HEK293 (cell line): ENCODE data around the gene ISM2.

Experiments
- CTCF ChIA-PET: fragments of 350-600 bp; formaldehyde crosslinking; extraction: SDS; loops from one replicate; lab custom pipeline; 2021; ENCODE audit warnings: antibody characterized with exemption; lab: Yijun Ruan, JAX
- POLR2A ChIA-PET: fragments of 300-600 bp; formaldehyde crosslinking; extraction: SDS; loops from one replicate; lab custom pipeline; 2020; ENCODE audit warnings: antibody characterized with exemption, inconsistent platforms; lab: Yijun Ruan, JAX
- H3K27ac ChIP-seq: fragments of 200-500 bp; sonication (Bioruptor generic); 2 replicates; pipeline ENCODE4 v1.5.1; 2014; ENCODE audit warnings: low read depth, low read length, control low read depth, inconsistent platforms; ENCODE audit errors: extremely low read depth
- H3K36me3 ChIP-seq, 2 experiments: fragments of 200-500 bp in 1 of 2; sonication (Bioruptor generic) in 1 of 2; 1 replicate in 1 of 2; 2 replicates in 1 of 2; pipeline ENCODE4 v1.5.1; 2014 to 2017; ENCODE audit warnings: inconsistent platforms in 2 of 2, low read length in 2 of 2; ENCODE audit not compliant: control insufficient read depth in 2 of 2, insufficient read depth in 1 of 2
- H3K4me1 ChIP-seq: fragments of 200-500 bp; sonication (Bioruptor generic); 2 replicates; pipeline ENCODE4 v1.5.1; 2014; ENCODE audit warnings: mild to moderate bottlenecking, low read length, inconsistent platforms; ENCODE audit not compliant: control insufficient read depth, insufficient read depth
- H3K4me3 ChIP-seq: 2 replicates; pipeline ENCODE4 v1.5.1; 2011; ENCODE audit warnings: low read depth, mild to moderate bottlenecking, control low read depth, low read length, moderate library complexity
- H3K9me3 ChIP-seq: fragments of 200-500 bp; sonication (Bioruptor generic); 2 replicates; pipeline ENCODE4 v1.5.1; 2014; ENCODE audit warnings: low read depth, low read length, inconsistent platforms; ENCODE audit not compliant: control insufficient read depth, insufficient read depth
- KLF17 ChIP-seq: fragments of 450-650 bp; formaldehyde crosslinking; IDR thresholded peaks from 2 replicates; pipeline ENCODE4 v1.5.1; 2016; ENCODE audit warnings: missing biosample characterization, missing genetic modification characterization
- KLF8 ChIP-seq: fragments of 450-650 bp; formaldehyde crosslinking; IDR thresholded peaks from 2 replicates; pipeline ENCODE4 v1.5.1; 2016; ENCODE audit warnings: missing biosample characterization, missing genetic modification characterization
- PATZ1 ChIP-seq: fragments of 450-650 bp; formaldehyde crosslinking; IDR thresholded peaks from 2 replicates; pipeline ENCODE4 v1.5.1; 2016; ENCODE audit warnings: missing biosample characterization, missing genetic modification characterization
- PRDM2 ChIP-seq: fragments of 450-650 bp; formaldehyde crosslinking; IDR thresholded peaks from 2 replicates; pipeline ENCODE4 v1.5.1; 2016; ENCODE audit warnings: missing biosample characterization, missing genetic modification characterization, borderline replicate concordance
- SALL2 ChIP-seq: fragments of 450-650 bp; formaldehyde crosslinking; IDR thresholded peaks from 2 replicates; pipeline ENCODE4 v1.5.0; 2017; ENCODE audit warnings: missing biosample characterization, mild to moderate bottlenecking, missing genetic modification characterization, borderline replicate concordance
- SCRT2 ChIP-seq: fragments of 450-650 bp; formaldehyde crosslinking; IDR thresholded peaks from 2 replicates; pipeline ENCODE4 v1.5.1; 2016; ENCODE audit warnings: missing biosample characterization, missing genetic modification characterization
- SP7 ChIP-seq: fragments of 450-650 bp; formaldehyde crosslinking; IDR thresholded peaks from 2 replicates; pipeline ENCODE4 v1.5.1; 2016; ENCODE audit warnings: missing biosample characterization, missing genetic modification characterization
- ZBTB1 ChIP-seq: fragments of 450-650 bp; formaldehyde crosslinking; IDR thresholded peaks from 2 replicates; pipeline ENCODE4 v1.5.1; 2016; ENCODE audit warnings: missing biosample characterization, missing genetic modification characterization
- ZNF114 ChIP-seq: fragments of 450-650 bp; formaldehyde crosslinking; IDR thresholded peaks from 2 replicates; pipeline ENCODE4 v1.5.0; 2017; ENCODE audit warnings: missing biosample characterization, missing genetic modification characterization
- ZNF18 ChIP-seq: fragments of 450-650 bp; formaldehyde crosslinking; IDR thresholded peaks from 2 replicates; pipeline ENCODE4 v1.5.1; 2016; ENCODE audit warnings: missing biosample characterization, missing genetic modification characterization
- ZNF23 ChIP-seq: fragments of 450-650 bp; formaldehyde crosslinking; IDR thresholded peaks from 2 replicates; pipeline ENCODE4 v1.5.1; 2016; ENCODE audit warnings: missing biosample characterization, missing genetic modification characterization, borderline replicate concordance
- ZNF292 ChIP-seq: fragments of 450-650 bp; formaldehyde crosslinking; IDR thresholded peaks from 2 replicates; pipeline ENCODE4 v1.5.1; 2016; ENCODE audit warnings: low read depth, missing biosample characterization, missing genetic modification characterization, borderline replicate concordance
- ZNF416 ChIP-seq: fragments of 450-650 bp; formaldehyde crosslinking; IDR thresholded peaks from 2 replicates; pipeline ENCODE4 v1.5.1; 2016; ENCODE audit warnings: missing biosample characterization, missing genetic modification characterization
- ZNF549 ChIP-seq: fragments of 450-650 bp; IDR thresholded peaks from 2 replicates; pipeline ENCODE4 v1.5.1; 2018; ENCODE audit warnings: missing biosample characterization, missing genetic modification characterization, mild to moderate bottlenecking, inconsistent platforms, moderate library complexity
- ZNF624 ChIP-seq: fragments of 450-650 bp; formaldehyde crosslinking; IDR thresholded peaks from 2 replicates; pipeline ENCODE4 v1.5.1; 2017; ENCODE audit warnings: missing biosample characterization, missing genetic modification characterization
- ZNF777 ChIP-seq: fragments of 450-650 bp; formaldehyde crosslinking; IDR thresholded peaks from 2 replicates; pipeline ENCODE4 v1.5.1; 2017; ENCODE audit warnings: missing biosample characterization, missing genetic modification characterization, borderline replicate concordance
- ZNF791 ChIP-seq: fragments of 450-650 bp; formaldehyde crosslinking; IDR thresholded peaks from 2 replicates; pipeline ENCODE4 v1.5.1; 2016; ENCODE audit warnings: missing biosample characterization, missing genetic modification characterization
- ZSCAN30 ChIP-seq: fragments of 450-650 bp; IDR thresholded peaks from 2 replicates; pipeline ENCODE4 v1.5.1; 2018; ENCODE audit warnings: missing biosample characterization, mild to moderate bottlenecking, missing genetic modification characterization, moderate library complexity
- TF ChIP-seq, protein P1 (sequence below): fragments of 450-650 bp; formaldehyde crosslinking; optimal IDR thresholded peaks from 2 replicates; pipeline ENCODE3; 2016; ENCODE audit warnings: missing biosample characterization, mild to moderate bottlenecking, missing genetic modification characterization
- TF ChIP-seq, protein P2 (sequence below): fragments of 450-650 bp; formaldehyde crosslinking; IDR thresholded peaks from 2 replicates; pipeline ENCODE4 v1.5.1; 2016; ENCODE audit warnings: missing biosample characterization, missing genetic modification characterization

The ISM2 gene

DNA sequence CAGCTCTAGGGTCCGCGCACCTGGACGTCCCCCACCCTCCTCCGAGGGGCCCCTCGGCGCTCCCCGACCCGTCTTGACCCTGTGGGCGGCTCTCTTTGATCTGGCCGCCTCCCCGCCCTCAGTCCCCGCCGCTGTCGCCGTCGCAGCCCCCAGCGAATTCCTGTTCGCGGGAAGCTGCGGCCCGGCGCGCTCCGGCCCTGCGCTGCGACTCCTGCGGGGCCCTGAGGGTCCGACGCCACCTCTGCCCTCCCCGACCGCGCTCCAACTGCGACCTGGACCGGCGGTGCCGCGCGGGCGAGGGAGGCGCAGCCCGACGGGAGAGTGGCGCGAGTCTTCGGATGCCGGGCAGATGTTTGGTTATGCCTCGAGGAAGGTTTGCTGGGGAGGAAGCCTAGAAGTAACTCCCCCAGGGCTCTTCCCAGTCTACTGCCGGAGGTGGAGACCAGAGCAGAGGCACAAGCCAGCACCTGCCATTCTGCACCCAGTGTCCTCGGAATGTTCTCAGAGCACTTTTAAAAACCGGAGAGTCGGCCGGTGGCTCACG, 440 bp upstream of the ISM2 start (continued):
- TF ChIP-seq, protein P1, sequence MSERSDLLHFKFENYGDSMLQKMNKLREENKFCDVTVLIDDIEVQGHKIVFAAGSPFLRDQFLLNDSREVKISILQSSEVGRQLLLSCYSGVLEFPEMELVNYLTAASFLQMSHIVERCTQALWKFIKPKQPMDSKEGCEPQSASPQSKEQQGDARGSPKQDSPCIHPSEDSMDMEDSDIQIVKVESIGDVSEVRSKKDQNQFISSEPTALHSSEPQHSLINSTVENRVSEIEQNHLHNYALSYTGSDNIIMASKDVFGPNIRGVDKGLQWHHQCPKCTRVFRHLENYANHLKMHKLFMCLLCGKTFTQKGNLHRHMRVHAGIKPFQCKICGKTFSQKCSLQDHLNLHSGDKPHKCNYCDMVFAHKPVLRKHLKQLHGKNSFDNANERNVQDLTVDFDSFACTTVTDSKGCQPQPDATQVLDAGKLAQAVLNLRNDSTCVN (tag by site-specific recombination): peak; percentile 53
- no peak for TF ChIP-seq ZNF416 (tag by site-specific recombination)
- TF ChIP-seq PATZ1: 0 out of 2 replicates have a peak, but pooled peaks have one; percentile 11
- TF ChIP-seq, protein P2, sequence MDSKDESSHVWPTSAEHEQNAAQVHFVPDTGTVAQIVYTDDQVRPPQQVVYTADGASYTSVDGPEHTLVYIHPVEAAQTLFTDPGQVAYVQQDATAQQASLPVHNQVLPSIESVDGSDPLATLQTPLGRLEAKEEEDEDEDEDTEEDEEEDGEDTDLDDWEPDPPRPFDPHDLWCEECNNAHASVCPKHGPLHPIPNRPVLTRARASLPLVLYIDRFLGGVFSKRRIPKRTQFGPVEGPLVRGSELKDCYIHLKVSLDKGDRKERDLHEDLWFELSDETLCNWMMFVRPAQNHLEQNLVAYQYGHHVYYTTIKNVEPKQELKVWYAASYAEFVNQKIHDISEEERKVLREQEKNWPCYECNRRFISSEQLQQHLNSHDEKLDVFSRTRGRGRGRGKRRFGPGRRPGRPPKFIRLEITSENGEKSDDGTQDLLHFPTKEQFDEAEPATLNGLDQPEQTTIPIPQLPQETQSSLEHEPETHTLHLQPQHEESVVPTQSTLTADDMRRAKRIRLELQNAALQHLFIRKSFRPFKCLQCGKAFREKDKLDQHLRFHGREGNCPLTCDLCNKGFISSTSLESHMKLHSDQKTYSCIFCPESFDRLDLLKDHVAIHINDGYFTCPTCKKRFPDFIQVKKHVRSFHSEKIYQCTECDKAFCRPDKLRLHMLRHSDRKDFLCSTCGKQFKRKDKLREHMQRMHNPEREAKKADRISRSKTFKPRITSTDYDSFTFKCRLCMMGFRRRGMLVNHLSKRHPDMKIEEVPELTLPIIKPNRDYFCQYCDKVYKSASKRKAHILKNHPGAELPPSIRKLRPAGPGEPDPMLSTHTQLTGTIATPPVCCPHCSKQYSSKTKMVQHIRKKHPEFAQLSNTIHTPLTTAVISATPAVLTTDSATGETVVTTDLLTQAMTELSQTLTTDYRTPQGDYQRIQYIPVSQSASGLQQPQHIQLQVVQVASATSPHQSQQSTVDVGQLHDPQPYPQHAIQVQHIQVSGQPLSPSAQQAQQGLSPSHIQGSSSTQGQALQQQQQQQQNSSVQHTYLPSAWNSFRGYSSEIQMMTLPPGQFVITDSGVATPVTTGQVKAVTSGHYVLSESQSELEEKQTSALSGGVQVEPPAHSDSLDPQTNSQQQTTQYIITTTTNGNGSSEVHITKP: no peak

DNA sequence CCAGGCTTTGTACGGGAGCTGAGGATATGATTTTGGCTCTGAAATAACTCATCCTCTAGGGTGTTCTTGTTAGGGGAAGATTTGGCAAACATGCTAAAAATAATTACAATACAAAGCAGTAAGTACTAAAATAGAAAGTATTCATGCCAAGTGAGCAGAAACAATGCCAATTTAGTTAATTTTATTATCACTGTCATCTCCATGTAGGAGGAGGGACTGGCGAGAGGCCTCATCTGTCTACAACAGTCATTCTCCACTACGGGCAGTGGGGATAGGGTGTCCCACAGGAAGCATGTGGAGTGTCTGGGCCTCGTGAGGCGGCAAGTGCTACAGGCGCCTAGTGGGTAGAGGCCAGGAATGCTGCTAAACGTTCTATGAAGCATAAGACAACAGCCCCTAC, 3.3 kb downstream of the ISM2 start:
- H3K36me3 ChIP-seq: no peaks in the 10 kb centered on the region
- ChIA-PET POLR2A (no interaction called here), CTCF (no interaction called here)
- H3K4me1 ChIP-seq: no peaks in the 10 kb centered on the region
- H3K27ac ChIP-seq: no peak overlapping the region
- H3K4me3 ChIP-seq: no peak overlapping the region
- H3K9me3 ChIP-seq: no peaks in the 10 kb centered on the region
- TF ChIP-seq ZNF18 (tag by site-specific recombination): no peak
- TF ChIP-seq KLF17: no peak
- no peak for TF ChIP-seq KLF8 (tag by site-specific recombination)
- no peak for TF ChIP-seq ZNF292 (tag by site-specific recombination)
- TF ChIP-seq SALL2 (tag by site-specific recombination): no peak
- TF ChIP-seq SCRT2 (tag by site-specific recombination): no peak
- TF ChIP-seq ZNF791 (tag by site-specific recombination): no peak
- no peak for TF ChIP-seq PRDM2 (tag by site-specific recombination)
- TF ChIP-seq ZNF114 (tag by site-specific recombination): no peak
- TF ChIP-seq ZNF549 (tag by site-specific recombination): no peak
- no peak for TF ChIP-seq ZNF624 (tag by site-specific recombination)
- TF ChIP-seq ZBTB1: no peak
- no peak for TF ChIP-seq ZNF777
- no peak for TF ChIP-seq SP7 (tag by site-specific recombination)
- no peak for TF ChIP-seq ZNF23 (tag by site-specific recombination)
- TF ChIP-seq ZSCAN30: no peak
